GDM1 (cell line): ENCODE measurements around the gene LIPH.
"Not testable (repeated sequence)": the region's sequence is repeated elsewhere in the genome, so short reads cannot be mapped to it uniquely, and the experiment has no call there.

Experiments used
- DNase-seq: peaks from one replicate; lab custom pipeline; 2025; lab: John Stamatoyannopoulos, UW

LIPH gene

GRCh38 chr3:185486394-185486793 is 66.0 kb downstream of the LIPH start:
- no peak for DNase-seq

GRCh38 chr3:185484296-185484695 is 68.1 kb downstream of the LIPH start:
- no peak for DNase-seq

- DNase-seq = no peak
Observed at GRCh38 chr3:185479373-185479945, 72.9 kb downstream of the LIPH start.

GRCh38 chr3:185477316-185477715 is 75.1 kb downstream of the LIPH start:
- no peak for DNase-seq

- DNase-seq = not testable (repeated sequence)
Observed at GRCh38 chr3:185474922-185475321, 77.5 kb downstream of the LIPH start.

GRCh38 chr3:185473290-185473815 is 79.0 kb downstream of the LIPH start:
- DNase-seq = no peak

- no peak for DNase-seq
Observed at GRCh38 chr3:185470323-185470722, 82.1 kb downstream of the LIPH start.

GRCh38 chr3:185469542-185469941 is 82.8 kb downstream of the LIPH start:
- DNase-seq = no peak

GRCh38 chr3:185466123-185466522 is 86.3 kb downstream of the LIPH start:
- DNase-seq = not testable (repeated sequence)

GRCh38 chr3:185465471-185465870 is 86.9 kb downstream of the LIPH start:
- no peak for DNase-seq

GRCh38 chr3:185460719-185461350 is 91.6 kb downstream of the LIPH start:
- DNase-seq = no peak

- DNase-seq = no peak
Observed at GRCh38 chr3:185460309-185460708, 92.1 kb downstream of the LIPH start.

GRCh38 chr3:185457376-185457775 is 95.0 kb downstream of the LIPH start:
- DNase-seq = no peak
